HepG2 (cell line): ENCODE data around the gene RAD50. TPM values are rescaled to one million over a fixed set of nuclear protein-coding genes. Genes with fewer than 3 reads are reported as not detected.
A peak's percentile ranks its signal among the peaks of the same experiment; 100 is the strongest.

Experiments
- ATF2 ChIP-seq: sonication (generic); formaldehyde crosslinking; IDR thresholded peaks from 2 replicates; pipeline ENCODE4 v1.4.0; 2020; ENCODE audit warnings: missing genetic modification reagents
- BRD4 ChIP-seq: sonication (generic); formaldehyde crosslinking; IDR thresholded peaks from 2 replicates; pipeline ENCODE4 v1.4.0; 2020; ENCODE audit warnings: missing genetic modification reagents
- ISX ChIP-seq: sonication (generic); formaldehyde crosslinking; conservative IDR thresholded peaks from 2 replicates; pipeline ENCODE4 v1.5.0; 2020; ENCODE audit warnings: missing genetic modification reagents
- RARG ChIP-seq: sonication (generic); formaldehyde crosslinking; IDR thresholded peaks from 2 replicates; pipeline ENCODE4 v1.4.0; 2020; ENCODE audit warnings: low read depth, mild to moderate bottlenecking, missing genetic modification reagents
- SRY ChIP-seq: sonication (generic); formaldehyde crosslinking; IDR thresholded peaks from 2 replicates; pipeline ENCODE4 v1.8.0; 2022; ENCODE audit warnings: mild to moderate bottlenecking, missing genetic modification reagents
- TARDBP ChIP-seq: sonication (generic); formaldehyde crosslinking; IDR thresholded peaks from 2 replicates; pipeline ENCODE4 v1.8.0; 2022; ENCODE audit warnings: mild to moderate bottlenecking, missing genetic modification reagents
- TBX2 ChIP-seq: sonication (generic); formaldehyde crosslinking; IDR thresholded peaks from 2 replicates; pipeline ENCODE4 v1.5.0; 2020; ENCODE audit warnings: missing genetic modification reagents, mild to moderate bottlenecking, borderline replicate concordance
- TEAD2 ChIP-seq: sonication (generic); formaldehyde crosslinking; IDR thresholded peaks from 2 replicates; pipeline ENCODE4 v1.9.0; 2021; ENCODE audit warnings: missing genetic modification reagents
- THAP9 ChIP-seq: sonication (generic); formaldehyde crosslinking; IDR thresholded peaks from 2 replicates; pipeline ENCODE4; 2020; ENCODE audit warnings: missing genetic modification reagents, mild to moderate bottlenecking, borderline replicate concordance
- ZBTB4 ChIP-seq: sonication (generic); formaldehyde crosslinking; IDR thresholded peaks from 2 replicates; pipeline ENCODE4 v1.4.0; 2020; ENCODE audit warnings: missing genetic modification reagents, mild to moderate bottlenecking, borderline replicate concordance
- ZKSCAN1 ChIP-seq: fragments of 150-350 bp; IDR thresholded peaks from 2 replicates; pipeline ENCODE4 v1.6.1; 2014; ENCODE audit warnings: low read length
- ZNF232 ChIP-seq: sonication (generic); formaldehyde crosslinking; IDR thresholded peaks from 2 replicates; pipeline ENCODE4 v1.4.0; 2020; ENCODE audit warnings: missing genetic modification reagents, borderline replicate concordance
- ZNF24 ChIP-seq: fragments of 450-650 bp; IDR thresholded peaks from 2 replicates; pipeline ENCODE4 v1.6.1; 2017; ENCODE audit warnings: antibody characterized with exemption, mild to moderate bottlenecking
- ZNF451 ChIP-seq: sonication (generic); formaldehyde crosslinking; IDR thresholded peaks from 2 replicates; pipeline ENCODE4 v1.5.0; 2020; ENCODE audit warnings: mild to moderate bottlenecking, missing genetic modification reagents
- ZNF609 ChIP-seq: sonication (generic); formaldehyde crosslinking; IDR thresholded peaks from 2 replicates; pipeline ENCODE4 v1.4.0; 2020; ENCODE audit warnings: mild to moderate bottlenecking, missing genetic modification reagents, borderline replicate concordance
- ZNF761 ChIP-seq: sonication (generic); formaldehyde crosslinking; conservative IDR thresholded peaks from 2 replicates; pipeline ENCODE4 v1.4.0; 2020; ENCODE audit warnings: mild to moderate bottlenecking, missing genetic modification reagents
- polyA plus RNA-seq, 8 experiments: library from polyadenylated mRNA; depleted of rRNA in 3 of 8; stranded (reverse) in 7 of 8; unstranded in 1 of 8; fragments of >200 nt; fragmentation: Illumina TruSeq in 4 of 8; extraction: Trizol in 4 of 8; gene quantifications; 2 replicates each; pipeline versions ENCODE4 v1.2.1 to v1.2.3, GENCODE V29; 2011 to 2016; ENCODE audit warnings: low read depth in 4 of 8, missing spikeins in 1 of 8, mixed read lengths in 1 of 8; ENCODE audit not compliant: insufficient read depth in 1 of 8
- total RNA-seq, 5 experiments: library from RNA; depleted of rRNA; stranded (reverse); fragments of >200 nt; fragmentation: Illumina TruSeq; extraction: Trizol; gene quantifications; 2 replicates each; pipeline ENCODE4 v1.2.3, GENCODE V29; 2016; ENCODE audit warnings: low read depth in 1 of 5

Gene RAD50
- total and polyA plus RNA-seq, 2 of the 13 experiments (the other 11 are each of a cell fraction or from before 2014, with no cell fraction given) = 19.2 to 23.4 TPM

GRCh38 chr5:132556763-132557477 is at the start of gene RAD50 (continued):
- peak; percentile 96 for TF ChIP-seq THAP9 (CRISPR knock-in tag)
- peak; percentile 80 for TF ChIP-seq ZNF609
- TF ChIP-seq TEAD2 = peak; percentile 92
- 0 out of 2 replicates have a peak, but pooled peaks have one; percentile 60 for TF ChIP-seq ZNF451
- TF ChIP-seq ATF2 = peak; percentile 79
- 0 out of 2 replicates have a peak, but pooled peaks have one; percentile 43 for TF ChIP-seq RARG (CRISPR knock-in tag)
- TF ChIP-seq ZKSCAN1 = no peak
- peak; percentile 53; the same call in 1 of the 2 replicates for TF ChIP-seq BRD4 (CRISPR knock-in tag)
- peak; percentile 88 for TF ChIP-seq ZNF232 (CRISPR knock-in tag)
- peak; percentile 98 for TF ChIP-seq TARDBP (CRISPR knock-in tag)
- TF ChIP-seq SRY (CRISPR knock-in tag) = peak; percentile 94
- TF ChIP-seq ISX = 0 out of 2 replicates have a peak, but pooled peaks have one; percentile 81
- no peak for TF ChIP-seq ZNF24
- TF ChIP-seq ZBTB4 (CRISPR knock-in tag) = peak; percentile 98
- peak; percentile 96 for TF ChIP-seq TBX2 (CRISPR knock-in tag)
- peak; percentile 95; the same call in 1 of the 2 replicates for TF ChIP-seq ZNF761 (CRISPR knock-in tag)
